ENCODE data around the gene TBL1XR1.

TBL1XR1 gene

GRCh38 chr3:177106184-177106583 is 91.1 kb downstream of the TBL1XR1 start:
- no peak for DNase-seq

GRCh38 chr3:177105623-177106022 is 91.7 kb downstream of the TBL1XR1 start:
- no peak for DNase-seq

DNA sequence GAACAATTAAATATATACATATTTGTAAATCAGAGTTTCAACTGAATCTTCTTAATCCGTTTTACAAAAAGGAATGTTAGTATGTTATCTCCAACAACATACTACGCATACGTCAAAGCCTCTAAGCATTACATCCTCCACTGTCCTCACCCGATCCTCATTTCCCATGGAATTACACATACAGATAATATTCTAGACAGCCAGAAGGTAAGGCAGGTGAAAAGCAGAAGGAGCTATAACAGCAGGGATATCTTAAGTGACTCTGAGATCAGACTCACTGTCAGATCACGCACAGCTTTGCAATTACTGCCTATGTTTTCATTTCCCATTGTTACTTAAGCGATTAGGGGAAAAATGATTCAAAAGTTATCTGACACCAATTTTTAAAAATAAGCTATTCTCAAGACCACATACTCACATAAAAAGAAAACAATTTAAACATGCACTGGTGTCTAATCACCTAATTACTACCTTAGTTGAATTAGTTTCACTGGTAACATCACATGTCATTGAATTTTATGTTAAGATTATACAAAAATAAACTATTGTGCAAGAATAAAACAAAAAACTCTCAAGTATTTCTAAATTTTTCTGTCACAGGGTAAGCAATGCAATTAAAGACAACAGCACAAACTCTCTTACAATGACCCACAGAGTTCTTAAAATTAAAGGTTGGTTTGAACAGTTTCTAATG is 92.8 kb downstream of the TBL1XR1 start:
- DNase-seq = no peak

GRCh38 chr3:177102553-177102952 is 94.7 kb downstream of the TBL1XR1 start:
- DNase-seq = no peak

GRCh38 chr3:177098551-177098950 is 98.7 kb downstream of the TBL1XR1 start:
- DNase-seq = no peak

DNA sequence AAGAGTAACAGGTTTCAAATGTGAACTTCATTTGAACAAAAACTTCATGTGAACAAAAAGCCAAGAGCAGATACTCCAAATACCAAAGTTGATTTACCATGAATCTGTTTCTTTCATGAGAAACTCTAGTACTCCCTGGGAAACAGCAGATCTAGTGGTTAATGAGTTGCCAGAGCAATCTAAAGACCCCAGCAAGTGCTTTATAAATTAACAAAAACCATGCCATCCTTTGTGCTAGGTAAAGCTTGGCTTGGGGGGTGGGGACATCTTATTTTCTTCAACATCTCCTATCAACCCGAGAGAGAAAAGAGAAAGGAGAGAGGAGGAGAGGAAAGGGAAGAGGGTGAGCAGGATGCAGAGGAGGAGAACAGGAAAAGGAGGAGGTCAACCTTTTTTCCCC is 100.7 kb downstream of the TBL1XR1 start:
- DNase-seq = no peak

- no peak for DNase-seq
These were observed 103.3 kb downstream of the TBL1XR1 start for GRCh38 chr3:177093966-177094365.

- DNase-seq = no peak
These were observed 107.4 kb downstream of the TBL1XR1 start for GRCh38 chr3:177089901-177090300.

DNA sequence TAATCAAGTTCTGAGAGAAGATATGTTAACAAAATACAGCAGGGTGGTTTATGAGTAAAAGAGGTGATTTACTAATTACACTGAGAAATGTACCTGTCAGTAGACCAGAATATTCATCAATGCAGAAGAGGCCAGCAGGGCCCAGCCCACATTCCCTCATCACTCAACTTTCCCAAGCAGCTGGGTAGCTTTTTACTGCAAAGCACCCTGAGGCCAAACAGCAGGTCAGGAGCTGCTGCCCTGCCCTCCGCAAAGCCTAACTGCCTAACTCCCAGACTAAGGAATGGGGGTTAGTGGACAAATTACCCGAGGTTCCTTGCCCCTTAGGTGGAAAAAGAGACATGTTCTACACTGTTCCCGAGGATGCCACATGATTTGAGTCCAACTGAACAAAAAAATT is 108.2 kb downstream of the TBL1XR1 start:
- no peak for DNase-seq

GRCh38 chr3:177085794-177086193 is 111.5 kb downstream of the TBL1XR1 start:
- DNase-seq = no peak

DNA sequence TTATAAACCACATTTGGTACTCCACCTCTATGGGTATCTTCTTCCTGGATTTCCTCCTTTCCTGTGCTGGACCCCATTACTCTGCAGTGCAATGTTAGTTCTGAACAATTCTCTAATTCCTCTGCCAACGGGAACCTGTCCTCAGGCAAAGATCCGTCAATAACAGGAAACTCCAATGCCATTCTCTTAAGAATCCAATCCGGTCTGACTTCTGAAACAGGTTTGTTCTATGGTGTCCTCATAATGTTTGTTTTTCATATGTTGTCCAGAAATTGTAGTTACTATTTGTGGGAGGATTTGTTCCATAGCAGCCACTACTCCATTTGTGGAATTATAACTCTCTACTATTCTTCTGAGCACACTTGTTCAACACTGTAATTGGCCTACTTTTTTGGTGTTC is 112.7 kb downstream of the TBL1XR1 start:
- no peak for DNase-seq

- no peak for DNase-seq
These were observed 117.2 kb downstream of the TBL1XR1 start for GRCh38 chr3:177080122-177080521.

GRCh38 chr3:177079684-177080083 is 117.6 kb downstream of the TBL1XR1 start:
- no peak for DNase-seq

GRCh38 chr3:177071496-177072156 is 125.7 kb downstream of the TBL1XR1 start:
- DNase-seq = no peak

DNA sequence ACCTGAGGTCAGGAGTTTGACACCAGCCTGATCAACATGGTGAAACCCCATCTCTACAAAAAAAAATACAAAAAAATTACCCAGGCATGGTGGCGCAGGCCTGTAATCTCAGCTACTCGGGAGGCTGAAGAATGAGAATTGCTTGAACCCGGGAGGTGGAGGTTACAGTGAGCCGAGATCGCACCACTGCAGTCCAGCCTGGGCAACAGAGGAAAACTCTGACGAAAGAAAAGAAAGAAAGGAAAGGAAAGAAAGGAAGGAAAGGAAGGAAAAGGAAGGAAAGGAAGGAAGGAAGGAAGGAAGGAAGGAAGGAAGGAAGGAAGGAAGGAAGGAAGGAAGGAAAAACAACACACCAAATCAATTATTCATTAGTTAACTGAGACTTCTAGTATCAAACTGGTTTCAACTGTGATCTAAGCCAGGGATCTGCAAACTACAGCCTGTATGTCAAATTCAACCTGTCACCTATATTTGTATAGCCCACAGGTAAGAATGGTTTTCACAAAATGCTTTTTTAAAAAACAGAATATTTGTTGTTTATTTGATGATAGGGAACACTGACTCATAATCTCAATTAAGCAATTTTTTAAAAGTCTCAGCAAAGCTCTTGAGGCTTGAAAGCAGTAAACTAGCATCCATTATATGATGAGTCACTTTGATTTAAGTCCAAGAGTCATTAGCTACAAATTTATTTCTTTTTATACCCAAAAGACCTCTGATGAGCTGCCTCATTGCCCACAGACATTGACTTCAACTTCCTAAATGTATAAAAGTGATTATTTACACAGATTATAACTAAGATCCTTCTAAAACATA is 127.6 kb downstream of the TBL1XR1 start:
- no peak for DNase-seq

DNA sequence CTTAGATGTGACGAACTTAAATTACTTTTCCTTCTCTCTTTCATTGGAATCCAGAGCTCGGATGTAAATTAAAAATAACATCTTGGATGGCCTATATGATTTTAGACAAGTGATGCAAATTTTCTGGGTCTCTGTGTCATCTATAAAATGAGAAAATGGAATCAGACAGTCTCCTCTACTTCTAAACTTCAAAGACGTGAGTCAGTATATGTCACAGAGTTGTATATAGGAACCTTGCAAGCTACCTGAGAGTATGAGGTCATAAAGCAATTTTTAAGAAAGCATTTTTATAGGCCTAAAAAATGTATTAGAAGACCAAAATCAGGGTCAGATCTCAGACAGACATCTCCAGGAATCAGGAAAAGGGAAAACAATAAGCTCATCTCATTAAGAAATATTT is 128.3 kb downstream of the TBL1XR1 start:
- DNase-seq = no peak

- DNase-seq = no peak
These were observed 131.2 kb downstream of the TBL1XR1 start for GRCh38 chr3:177066068-177066467.

DNA sequence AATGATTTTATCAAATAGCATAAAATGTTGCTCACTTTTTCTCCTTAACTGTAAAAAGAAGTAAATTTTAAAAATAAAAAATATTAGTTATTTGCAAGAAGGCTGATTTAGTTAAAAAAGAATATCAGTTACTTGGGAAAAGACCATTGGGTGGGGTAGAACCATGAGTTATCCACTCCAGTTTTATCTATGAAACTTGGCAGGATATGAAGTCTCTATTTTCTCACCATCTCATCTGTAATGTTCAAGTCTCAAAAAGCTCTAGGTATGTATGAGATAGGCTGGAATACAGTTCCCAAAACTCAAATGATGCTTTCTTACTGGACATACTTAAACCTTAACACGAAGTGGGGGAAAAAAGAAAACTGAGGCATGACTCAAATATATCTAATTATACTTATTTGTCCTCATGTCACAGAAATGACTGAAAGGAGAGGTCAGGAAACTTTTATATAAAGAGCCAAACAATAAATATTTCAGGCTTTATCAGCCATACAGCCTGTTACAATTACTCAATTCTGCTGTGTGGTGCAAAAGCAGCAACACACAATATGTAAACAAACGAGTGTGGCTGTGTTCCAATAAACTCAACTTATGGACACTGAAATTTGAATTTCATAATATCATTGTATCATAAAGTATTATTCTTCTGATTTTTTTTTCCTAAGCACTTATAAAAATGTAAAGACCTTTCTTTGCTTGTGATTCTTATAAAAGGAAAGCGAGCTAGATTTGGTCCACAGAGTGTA is 131.8 kb downstream of the TBL1XR1 start:
- no peak for DNase-seq

- DNase-seq = no peak
These were observed 135.1 kb downstream of the TBL1XR1 start for GRCh38 chr3:177062052-177062732.

- DNase-seq = no peak
These were observed 135.9 kb downstream of the TBL1XR1 start for GRCh38 chr3:177061369-177061768.

GRCh38 chr3:177060492-177060891 is 136.8 kb downstream of the TBL1XR1 start:
- no peak for DNase-seq

DNA sequence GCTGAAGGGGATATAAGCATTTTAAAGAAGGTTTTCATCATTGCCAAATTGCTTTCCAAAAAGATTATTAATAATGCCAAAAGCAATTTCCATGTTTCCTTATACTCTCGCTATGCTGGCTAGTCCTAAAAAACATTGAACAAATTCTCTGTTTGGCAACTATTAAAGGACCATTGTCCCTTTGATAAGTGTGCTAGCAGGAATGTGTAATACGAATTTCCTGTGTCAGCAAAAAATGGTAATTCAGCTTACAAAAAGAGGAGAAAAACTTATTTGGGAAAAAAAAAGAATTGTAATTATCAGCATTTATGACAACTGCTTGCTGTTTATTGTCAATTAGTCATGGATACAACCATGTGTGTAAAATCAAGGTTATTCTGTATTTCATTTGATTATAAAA is 138.6 kb downstream of the TBL1XR1 start:
- DNase-seq = no peak

DNA sequence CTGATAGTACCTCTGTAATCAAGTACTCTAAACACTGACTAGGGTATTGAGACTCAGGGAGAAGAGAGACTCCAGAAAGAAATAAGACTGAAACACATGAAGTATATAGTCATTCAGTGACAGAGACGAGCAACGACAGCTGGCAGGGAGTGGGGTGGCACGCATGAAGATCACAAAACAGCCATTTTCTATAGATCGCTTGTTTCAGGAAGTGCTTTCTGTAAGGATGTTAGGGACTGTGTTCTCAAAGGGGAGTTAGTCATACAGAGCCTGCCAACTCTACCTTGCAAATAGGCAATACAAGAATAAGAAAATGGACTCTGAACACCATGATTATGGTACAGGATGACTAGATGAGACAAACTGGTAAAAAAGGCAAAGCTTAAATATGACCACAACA is 139.5 kb downstream of the TBL1XR1 start:
- peak; percentile 73 for DNase-seq

Measured in stimulated activated CD4-positive, alpha-beta T cell treated with anti-CD3 and anti-CD28 coated beads, Interleukin-1b, Interleukin-23, amount 100 ng/mL, for 48 hours (primary cell).